GM21576 (cell line): ENCODE measurements around the gene SUPT16H.
"Not testable (repeated sequence)": the region's sequence is repeated elsewhere in the genome, so short reads cannot be mapped to it uniquely, and the experiment has no call there.

ENCODE experiments used
- ATAC-seq: cut with Tn5 transposase; IDR thresholded peaks from one replicate; pipeline ENCODE4 v1.9.1; 2021; ENCODE audit warnings: mild to moderate bottlenecking, moderate library complexity; ENCODE audit not compliant: unreplicated experiment

The SUPT16H gene

DNA sequence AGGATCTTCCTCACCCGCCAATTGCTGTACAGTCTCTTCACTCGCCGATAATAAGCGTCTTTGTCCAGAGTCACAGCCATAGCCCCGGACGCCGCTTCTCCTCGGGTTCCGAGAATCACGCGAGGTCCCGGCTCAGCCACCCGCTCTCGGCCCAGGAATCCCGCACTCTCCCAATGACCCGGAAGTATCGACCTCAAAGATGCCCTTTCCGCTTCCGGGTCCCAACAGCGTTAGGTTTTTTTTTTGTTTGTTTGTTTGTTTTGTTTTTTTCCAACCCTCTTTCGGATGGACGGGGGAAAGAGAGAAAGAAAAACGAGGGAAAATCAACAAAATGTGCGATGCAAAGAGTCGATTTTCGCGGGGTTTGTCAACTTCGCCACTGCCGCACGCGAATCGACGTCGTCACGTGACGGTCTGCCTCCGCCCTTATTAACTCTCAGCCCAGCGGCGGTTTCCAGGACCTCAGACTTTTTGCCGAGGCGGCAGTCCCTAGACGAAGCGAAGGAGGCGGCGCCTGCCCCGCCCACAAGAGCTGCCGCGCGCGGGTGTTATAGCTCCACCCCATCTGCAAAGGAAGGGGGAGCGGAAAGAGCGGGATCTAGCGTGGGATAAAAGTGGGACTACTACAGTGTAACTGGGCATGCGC lies at the start of gene SUPT16H:
SUPT16H (minus strand) TSS at position 172 of the 646 bp plus-strand sequence; CDS start at position 80, 92 bp downstream.
- peak; percentile 91 for ATAC-seq

DNA sequence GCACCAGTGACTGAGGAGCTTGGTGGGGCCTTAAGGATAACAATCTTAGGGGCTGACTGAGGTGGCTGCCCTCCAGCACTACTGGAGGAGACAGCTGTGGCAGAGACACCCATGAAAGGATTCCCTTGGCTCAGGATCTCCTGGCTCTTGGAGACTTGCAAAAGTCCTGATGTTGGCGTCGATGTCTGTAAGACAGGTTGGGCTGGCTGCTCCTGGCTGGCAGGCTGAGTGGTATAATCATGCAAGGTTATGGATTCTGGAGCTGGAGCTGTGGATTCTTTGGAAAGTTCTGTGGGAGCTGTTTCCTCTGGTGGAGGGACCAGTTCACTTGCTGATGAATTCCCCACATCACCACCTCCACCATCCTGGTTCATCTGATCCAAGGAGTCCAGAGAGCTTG lies 47.3 kb upstream of the SUPT16H start:
- no peak for ATAC-seq

DNA sequence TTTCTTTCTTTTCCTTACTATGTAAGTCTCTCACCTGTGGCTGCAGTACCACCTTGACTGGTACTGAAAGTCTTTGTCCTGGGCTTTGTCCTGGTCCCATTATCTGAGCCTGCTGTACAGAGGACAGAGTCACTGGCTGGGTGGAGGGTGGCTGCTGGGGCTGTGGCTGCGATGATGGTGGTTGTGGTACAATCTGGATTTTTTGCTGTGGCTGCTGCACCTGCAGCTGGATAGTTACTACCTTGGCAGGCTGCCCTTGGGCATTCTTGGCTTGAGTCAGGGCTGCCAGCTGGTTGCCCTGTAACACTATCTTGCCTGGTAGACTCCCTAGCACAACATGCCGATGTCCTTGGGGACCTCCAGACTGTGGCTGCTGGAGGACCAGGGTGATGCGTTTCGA lies 45.1 kb upstream of the SUPT16H start:
- ATAC-seq = no peak

DNA sequence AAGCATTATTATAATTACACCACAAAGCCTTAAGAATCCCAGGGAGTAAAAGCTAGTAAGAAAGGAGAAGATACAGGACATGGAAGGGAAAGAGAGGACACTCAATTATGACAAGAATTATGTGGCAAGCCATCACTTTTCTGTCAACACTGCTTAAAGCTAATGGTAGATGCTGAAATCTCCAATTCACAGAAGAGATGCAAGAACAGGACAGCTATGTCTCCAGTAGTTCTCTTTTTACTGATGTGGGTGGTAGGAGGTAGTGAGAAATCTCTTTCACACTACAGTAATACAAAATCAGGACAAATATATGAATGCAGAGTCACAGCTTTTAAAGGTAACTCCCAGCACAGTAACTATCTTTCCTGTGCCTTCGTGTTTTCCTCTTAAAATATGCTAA lies 42.9 kb upstream of the SUPT16H start:
- ATAC-seq = no peak

GRCh38 chr14:21419528-21419927 lies 35.7 kb upstream of the SUPT16H start:
- no peak for ATAC-seq

- ATAC-seq = no peak
Measured at GRCh38 chr14:21415329-21415728, 31.5 kb upstream of the SUPT16H start.

GRCh38 chr14:21414137-21414631 lies 30.4 kb upstream of the SUPT16H start:
- ATAC-seq = no peak

DNA sequence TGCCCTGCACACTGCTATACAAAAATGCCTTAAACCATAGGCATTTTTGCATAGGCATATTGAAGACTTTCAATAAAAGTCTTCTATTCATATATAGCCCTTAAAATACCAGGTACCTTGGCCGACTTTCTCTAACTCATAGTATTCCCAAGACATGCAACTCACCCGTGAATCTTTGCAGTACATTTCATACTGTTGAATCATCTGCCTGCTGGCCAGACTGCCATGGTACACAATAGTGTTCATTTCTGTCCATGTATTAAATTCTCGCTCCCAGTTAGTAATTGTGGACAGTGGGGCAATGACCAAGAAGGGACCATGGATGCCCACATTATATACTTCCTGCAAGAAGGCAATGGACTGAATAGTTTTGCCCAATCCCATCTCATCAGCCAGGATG lies 24.3 kb upstream of the SUPT16H start:
- no peak for ATAC-seq

DNA sequence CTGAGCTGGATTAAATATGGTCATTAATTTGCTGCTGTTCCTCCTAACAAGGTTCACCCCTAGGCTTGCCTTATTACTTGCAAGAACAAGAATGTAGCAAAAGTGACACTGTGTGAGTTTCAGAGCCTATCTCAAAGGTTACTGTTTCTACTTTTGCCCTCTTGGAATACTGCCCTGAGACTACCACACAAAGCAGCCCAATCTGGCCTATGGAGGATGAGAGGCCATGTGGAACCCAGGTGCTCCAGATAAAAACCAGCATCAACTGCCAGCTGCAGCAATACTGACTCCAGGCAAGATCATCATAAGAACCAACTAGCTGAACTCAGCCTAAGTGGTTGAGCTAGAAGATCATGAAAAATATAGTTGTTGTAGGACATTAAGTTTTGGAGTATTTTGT lies 22.4 kb upstream of the SUPT16H start:
- no peak for ATAC-seq

- ATAC-seq = no peak
Measured at GRCh38 chr14:21405097-21405496, 21.3 kb upstream of the SUPT16H start.

GRCh38 chr14:21399311-21399870 lies 15.6 kb upstream of the SUPT16H start:
- no peak for ATAC-seq

DNA sequence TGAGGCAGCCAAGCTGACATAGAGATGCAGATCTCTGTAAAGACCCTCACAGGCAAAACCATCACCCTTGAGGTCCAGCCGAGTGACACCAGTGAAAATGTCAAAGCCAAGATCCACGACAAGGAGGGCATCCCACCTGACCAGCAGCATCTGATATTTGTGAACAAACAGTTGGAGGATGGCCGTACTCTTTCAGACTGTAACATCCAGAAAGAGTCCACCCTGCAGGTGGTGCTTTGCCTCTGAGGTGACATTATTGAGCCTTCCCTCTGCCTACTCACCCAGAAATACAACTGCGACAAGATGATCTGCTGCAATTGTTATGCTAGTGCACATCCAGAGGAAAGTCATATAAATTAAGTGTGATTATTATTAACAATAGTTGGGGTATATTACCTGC lies 15.1 kb upstream of the SUPT16H start:
- ATAC-seq = no peak

GRCh38 chr14:21395450-21395849 lies 11.6 kb upstream of the SUPT16H start:
- ATAC-seq = no peak

GRCh38 chr14:21385188-21385904 lies 1.5 kb upstream of the SUPT16H start:
- ATAC-seq = peak; percentile 30

DNA sequence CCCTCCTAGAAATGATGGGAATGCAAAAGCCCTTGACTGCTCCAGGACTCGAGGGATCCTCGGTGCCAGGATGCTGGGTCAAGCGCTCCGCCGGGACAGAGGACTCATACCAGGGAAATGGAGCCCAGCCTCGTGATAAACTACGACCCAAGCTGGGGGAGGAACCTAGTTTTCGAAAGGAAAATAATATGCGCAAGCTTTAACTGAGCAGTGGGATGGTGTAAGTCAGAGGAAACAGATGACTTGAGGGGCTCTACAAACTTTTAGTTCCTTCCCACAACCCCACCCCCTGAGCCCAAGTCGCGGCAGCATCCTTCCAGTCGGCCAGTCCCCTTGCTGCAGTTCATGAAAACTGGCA lies 654 bp upstream of the SUPT16H start:
- ATAC-seq = peak; percentile 15

GRCh38 chr14:21382886-21383847 lies 652 bp downstream of the SUPT16H start:
- no peak for ATAC-seq

DNA sequence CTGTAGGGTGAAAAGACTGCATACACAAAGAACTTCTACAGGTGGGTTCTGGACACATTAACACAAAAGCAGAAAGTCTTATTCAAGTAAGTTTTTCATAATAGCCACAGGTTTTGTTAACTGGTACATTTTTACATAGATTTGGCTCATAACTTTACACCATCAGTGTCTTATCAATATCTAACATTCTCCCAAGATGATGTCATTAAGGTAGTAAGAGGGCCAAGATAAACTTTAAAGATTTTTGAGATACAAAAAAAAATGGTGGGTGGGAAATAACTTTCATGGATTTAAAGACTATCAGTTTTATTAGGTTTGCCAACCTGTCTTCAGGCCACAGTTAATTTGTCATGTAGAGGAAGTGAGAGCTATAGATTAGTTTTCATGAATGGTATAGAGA lies 1.7 kb downstream of the SUPT16H start:
- no peak for ATAC-seq

DNA sequence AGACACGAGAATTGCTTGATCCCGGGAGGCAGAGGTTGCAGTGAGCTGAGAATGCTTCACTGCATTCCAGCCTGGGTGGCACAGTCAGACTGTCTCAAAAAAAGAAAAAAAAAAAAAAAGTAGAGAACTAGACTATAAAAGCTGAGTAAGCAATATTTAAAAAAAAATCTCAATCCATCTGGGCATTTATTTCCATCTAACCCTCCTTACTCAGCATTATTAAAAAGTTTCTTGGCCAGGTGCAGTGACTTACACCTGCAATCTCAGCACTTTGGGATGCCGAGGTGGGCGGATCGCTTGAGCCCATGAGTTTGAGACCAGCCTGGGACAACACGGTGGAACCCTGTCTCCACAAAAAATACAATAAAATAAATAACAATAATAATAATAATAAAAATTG lies 4.5 kb downstream of the SUPT16H start:
- ATAC-seq = no peak

- no peak for ATAC-seq
Measured at GRCh38 chr14:21373980-21374379, 9.8 kb downstream of the SUPT16H start.

DNA sequence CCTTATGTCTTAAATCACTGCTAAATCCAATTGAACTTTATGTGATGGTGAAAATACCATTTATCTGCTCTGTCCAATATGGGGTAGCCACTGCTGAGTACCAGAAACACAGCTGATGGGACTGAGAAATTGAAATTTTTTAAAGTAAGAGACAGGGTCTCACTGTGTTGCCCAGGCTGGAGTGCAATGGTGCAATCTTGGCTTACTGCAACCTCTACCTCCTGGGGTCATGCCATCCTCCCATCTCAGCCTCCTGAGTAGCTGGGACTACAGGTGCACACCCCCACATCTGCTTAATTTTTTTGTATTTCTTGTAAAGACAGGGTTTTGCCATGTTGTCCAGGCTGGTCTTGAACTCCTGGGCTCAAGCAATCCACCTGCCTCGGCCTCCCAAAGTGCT lies 11.0 kb downstream of the SUPT16H start:
- ATAC-seq = not testable (repeated sequence)
